ENCODE results near the gene ALOX5.

DNA sequence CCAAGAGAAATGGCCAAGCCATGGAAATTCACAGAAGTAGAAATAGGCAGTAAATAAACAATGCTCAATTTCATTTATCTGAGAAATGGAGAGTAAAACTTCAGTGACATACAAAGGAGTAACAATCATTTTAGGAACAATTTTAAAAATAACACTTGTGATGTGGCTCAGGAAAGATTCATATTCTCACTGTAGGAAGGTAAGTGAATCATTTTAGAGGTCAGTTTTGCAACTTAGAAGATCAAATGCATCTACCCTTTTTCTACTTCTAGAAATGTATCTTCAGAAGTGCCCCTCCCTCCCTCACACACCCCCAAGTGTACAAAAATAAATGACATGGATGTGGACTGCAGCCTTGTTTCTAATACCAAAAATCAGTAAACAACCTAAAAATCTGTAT, 78.3 kb downstream of the ALOX5 start:
- TF ChIP-seq, protein P1, sequence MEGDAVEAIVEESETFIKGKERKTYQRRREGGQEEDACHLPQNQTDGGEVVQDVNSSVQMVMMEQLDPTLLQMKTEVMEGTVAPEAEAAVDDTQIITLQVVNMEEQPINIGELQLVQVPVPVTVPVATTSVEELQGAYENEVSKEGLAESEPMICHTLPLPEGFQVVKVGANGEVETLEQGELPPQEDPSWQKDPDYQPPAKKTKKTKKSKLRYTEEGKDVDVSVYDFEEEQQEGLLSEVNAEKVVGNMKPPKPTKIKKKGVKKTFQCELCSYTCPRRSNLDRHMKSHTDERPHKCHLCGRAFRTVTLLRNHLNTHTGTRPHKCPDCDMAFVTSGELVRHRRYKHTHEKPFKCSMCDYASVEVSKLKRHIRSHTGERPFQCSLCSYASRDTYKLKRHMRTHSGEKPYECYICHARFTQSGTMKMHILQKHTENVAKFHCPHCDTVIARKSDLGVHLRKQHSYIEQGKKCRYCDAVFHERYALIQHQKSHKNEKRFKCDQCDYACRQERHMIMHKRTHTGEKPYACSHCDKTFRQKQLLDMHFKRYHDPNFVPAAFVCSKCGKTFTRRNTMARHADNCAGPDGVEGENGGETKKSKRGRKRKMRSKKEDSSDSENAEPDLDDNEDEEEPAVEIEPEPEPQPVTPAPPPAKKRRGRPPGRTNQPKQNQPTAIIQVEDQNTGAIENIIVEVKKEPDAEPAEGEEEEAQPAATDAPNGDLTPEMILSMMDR (IDR thresholded peaks at IDR 0.05; ENCODE audit: low read depth, low read length, missing input control) = no peak
- TF ChIP-seq RAD21 (IDR thresholded peaks at IDR 0.05) (no peak), SP1 (IDR thresholded peaks at IDR 0.05) (no peak), JUND (IDR thresholded peaks at IDR 0.05) (no peak), GABPA (IDR thresholded peaks at IDR 0.05 in 1 of 2, conservative IDR thresholded peaks at IDR 0.05 in 1 of 2) (no peak)
- TF ChIP-seq, protein P2, sequence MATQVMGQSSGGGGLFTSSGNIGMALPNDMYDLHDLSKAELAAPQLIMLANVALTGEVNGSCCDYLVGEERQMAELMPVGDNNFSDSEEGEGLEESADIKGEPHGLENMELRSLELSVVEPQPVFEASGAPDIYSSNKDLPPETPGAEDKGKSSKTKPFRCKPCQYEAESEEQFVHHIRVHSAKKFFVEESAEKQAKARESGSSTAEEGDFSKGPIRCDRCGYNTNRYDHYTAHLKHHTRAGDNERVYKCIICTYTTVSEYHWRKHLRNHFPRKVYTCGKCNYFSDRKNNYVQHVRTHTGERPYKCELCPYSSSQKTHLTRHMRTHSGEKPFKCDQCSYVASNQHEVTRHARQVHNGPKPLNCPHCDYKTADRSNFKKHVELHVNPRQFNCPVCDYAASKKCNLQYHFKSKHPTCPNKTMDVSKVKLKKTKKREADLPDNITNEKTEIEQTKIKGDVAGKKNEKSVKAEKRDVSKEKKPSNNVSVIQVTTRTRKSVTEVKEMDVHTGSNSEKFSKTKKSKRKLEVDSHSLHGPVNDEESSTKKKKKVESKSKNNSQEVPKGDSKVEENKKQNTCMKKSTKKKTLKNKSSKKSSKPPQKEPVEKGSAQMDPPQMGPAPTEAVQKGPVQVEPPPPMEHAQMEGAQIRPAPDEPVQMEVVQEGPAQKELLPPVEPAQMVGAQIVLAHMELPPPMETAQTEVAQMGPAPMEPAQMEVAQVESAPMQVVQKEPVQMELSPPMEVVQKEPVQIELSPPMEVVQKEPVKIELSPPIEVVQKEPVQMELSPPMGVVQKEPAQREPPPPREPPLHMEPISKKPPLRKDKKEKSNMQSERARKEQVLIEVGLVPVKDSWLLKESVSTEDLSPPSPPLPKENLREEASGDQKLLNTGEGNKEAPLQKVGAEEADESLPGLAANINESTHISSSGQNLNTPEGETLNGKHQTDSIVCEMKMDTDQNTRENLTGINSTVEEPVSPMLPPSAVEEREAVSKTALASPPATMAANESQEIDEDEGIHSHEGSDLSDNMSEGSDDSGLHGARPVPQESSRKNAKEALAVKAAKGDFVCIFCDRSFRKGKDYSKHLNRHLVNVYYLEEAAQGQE (IDR thresholded peaks at IDR 0.05) = no peak
- TF ChIP-seq, protein P3, sequence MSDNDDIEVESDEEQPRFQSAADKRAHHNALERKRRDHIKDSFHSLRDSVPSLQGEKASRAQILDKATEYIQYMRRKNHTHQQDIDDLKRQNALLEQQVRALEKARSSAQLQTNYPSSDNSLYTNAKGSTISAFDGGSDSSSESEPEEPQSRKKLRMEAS (IDR thresholded peaks at IDR 0.05) = no peak
- TF ChIP-seq, protein P4, sequence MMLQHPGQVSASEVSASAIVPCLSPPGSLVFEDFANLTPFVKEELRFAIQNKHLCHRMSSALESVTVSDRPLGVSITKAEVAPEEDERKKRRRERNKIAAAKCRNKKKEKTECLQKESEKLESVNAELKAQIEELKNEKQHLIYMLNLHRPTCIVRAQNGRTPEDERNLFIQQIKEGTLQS (IDR thresholded peaks at IDR 0.05) = no peak
- TF ChIP-seq, protein P5, sequence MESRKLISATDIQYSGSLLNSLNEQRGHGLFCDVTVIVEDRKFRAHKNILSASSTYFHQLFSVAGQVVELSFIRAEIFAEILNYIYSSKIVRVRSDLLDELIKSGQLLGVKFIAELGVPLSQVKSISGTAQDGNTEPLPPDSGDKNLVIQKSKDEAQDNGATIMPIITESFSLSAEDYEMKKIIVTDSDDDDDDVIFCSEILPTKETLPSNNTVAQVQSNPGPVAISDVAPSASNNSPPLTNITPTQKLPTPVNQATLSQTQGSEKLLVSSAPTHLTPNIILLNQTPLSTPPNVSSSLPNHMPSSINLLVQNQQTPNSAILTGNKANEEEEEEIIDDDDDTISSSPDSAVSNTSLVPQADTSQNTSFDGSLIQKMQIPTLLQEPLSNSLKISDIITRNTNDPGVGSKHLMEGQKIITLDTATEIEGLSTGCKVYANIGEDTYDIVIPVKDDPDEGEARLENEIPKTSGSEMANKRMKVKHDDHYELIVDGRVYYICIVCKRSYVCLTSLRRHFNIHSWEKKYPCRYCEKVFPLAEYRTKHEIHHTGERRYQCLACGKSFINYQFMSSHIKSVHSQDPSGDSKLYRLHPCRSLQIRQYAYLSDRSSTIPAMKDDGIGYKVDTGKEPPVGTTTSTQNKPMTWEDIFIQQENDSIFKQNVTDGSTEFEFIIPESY (IDR thresholded peaks at IDR 0.05) = no peak
